ENCODE data around the gene ABCG8. TPM values are rescaled to one million over a fixed set of nuclear protein-coding genes. Genes with fewer than 3 reads are reported as not detected.

Gene ABCG8
- total and polyA plus RNA-seq, 10 of the 15 experiments (the other 5 are each of a cell fraction or from before 2014, with no cell fraction given), result not detected

DNA sequence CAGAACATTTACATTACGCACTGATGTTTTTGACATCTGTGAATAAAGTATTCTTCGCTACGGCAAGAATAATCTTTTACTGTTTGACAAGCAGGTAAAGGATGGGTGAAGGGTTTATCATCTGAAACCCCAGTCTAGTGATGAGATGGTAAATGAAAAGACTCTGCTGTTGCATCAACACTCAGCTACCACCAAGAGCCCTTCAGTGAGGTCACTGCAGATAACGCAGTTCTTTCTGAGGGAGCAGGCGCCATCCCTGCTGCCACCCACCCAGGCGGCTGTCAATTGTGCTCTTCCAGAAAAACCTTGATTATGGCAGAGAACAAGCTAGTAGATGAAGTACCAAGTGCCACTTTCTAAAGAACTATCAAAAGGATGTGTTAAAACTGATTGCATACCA lies 58.7 kb downstream of the ABCG8 start:
- Histone ChIP-seq H3K9ac (ENCODE audit: control insufficient read depth, insufficient read depth, low read length) (no peak overlapping the region), H3K9me3 (replicated peaks; ENCODE audit: control insufficient read depth, insufficient read depth, low read length) (no peaks in the 10 kb centered on the region), H3K4me3 (no peak overlapping the region), H3K27ac (ENCODE audit: control insufficient read depth, insufficient read depth) (no peak overlapping the region), H3K36me3 (ENCODE audit: control insufficient read depth in 2 of 2, insufficient read depth in 2 of 2, low read length in 1 of 2) (peaks cover 5 to 23% of the 10 kb centered on the region in 2 experiments), H3K4me2 (ENCODE audit: control insufficient read depth, insufficient read depth) (no peak overlapping the region), H3K4me1 (ENCODE audit: control insufficient read depth, insufficient read depth, low read length) (no peaks in the 10 kb centered on the region), H2AFZ (ENCODE audit: control insufficient read depth, low read depth, low read length) (no peak overlapping the region), H3K27me3 (replicated peaks in 1 of 2; ENCODE audit: control insufficient read depth in 2 of 2, insufficient read depth in 2 of 2, low read length in 1 of 2) (no peaks in the 10 kb centered on the region), H4K20me1 (ENCODE audit: control insufficient read depth, insufficient read depth) (no peaks in the 10 kb centered on the region), H3K79me2 (ENCODE audit: control insufficient read depth, insufficient read depth, low read length) (no peaks in the 10 kb centered on the region)
- in situ Hi-C loops (cut with MboI) (no loop called here), intact Hi-C loops (cut with micrococcal nuclease; ENCODE audit: unreplicated experiment) (no loop called here)
- no peak for ATAC-seq
- no peak for DNase-seq (ENCODE audit: low read depth, low spot score)
- TF ChIP-seq SREBF1 (IDR thresholded peaks at IDR 0.05; ENCODE audit: low read length) (no peak), RUNX3 (IDR thresholded peaks at IDR 0.05; ENCODE audit: low read length) (no peak), ZSCAN29 (IDR thresholded peaks at IDR 0.05) (no peak), ZNF384 (IDR thresholded peaks at IDR 0.05; ENCODE audit: borderline replicate concordance, low read depth, low read length) (no peak), NR2C1 (IDR thresholded peaks at IDR 0.05) (no peak), CREM (IDR thresholded peaks at IDR 0.05; ENCODE audit: low read depth) (no peak)
- BruUV-seq (replicated peaks), result no TSS peak
- ChIA-PET POLR2A (interaction anchor here (0.6 kb wide), 1 partner anchor 22 kb away, joined by 4 read pairs; no protein-coding TSS in a partner anchor), SMC1A (ENCODE audit: uncharacterized antibody, unreplicated experiment) (no interaction called here), CTCF (interaction anchor here (0.6 to 1.6 kb wide), 2 partner anchors 9 to 11 kb away, joined by 3 read pairs; no protein-coding TSS in a partner anchor), RAD21 (ENCODE audit: unreplicated experiment) (no interaction called here)
- 95% methylated on average over 6 of the region's 6 CpGs for WGBS (ENCODE audit: insufficient coverage, insufficient replicate concordance, low lambda C conversion rate, missing lambda C conversion rate)
- FAIRE-seq, result no peak

DNA sequence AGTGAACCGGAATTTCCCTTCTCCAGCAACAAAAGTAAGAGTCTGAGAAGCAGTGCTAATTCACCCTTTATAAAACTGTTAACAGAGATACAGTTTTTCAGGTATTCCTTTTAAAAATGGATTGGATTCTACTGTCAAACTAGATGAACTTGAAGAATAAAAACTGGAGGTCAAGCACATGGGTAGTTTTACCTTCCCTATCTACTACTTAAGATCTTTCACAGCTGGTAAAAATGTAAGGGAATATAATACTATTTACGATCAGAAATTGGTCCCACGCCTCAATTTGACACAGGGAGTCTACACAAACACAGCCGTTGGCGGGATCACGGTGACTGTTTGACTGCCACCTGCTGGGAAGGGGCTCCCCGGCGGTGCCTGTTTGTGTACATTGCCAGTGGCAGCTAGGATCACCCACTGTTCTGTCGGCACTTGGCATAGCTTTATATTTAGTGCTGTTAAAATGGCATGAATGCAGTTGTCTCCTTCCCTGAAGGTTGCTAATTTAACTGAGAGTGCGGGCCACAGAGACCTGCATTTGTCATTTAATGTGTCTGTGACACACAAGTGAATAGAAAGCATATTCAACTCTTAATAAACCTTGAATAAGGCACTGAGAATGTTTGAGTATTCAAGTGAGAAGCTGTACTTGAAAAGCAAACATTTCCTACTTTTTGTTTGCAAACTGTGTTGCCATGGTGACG lies 59.5 kb downstream of the ABCG8 start:
- Histone ChIP-seq H4K20me1 (ENCODE audit: control insufficient read depth, insufficient read depth) (no peaks in the 10 kb centered on the region), H3K27me3 (replicated peaks in 1 of 2; ENCODE audit: control insufficient read depth in 2 of 2, insufficient read depth in 2 of 2, low read length in 1 of 2) (no peaks in the 10 kb centered on the region), H3K9ac (ENCODE audit: control insufficient read depth, insufficient read depth, low read length) (no peak overlapping the region), H3K27ac (ENCODE audit: control insufficient read depth, insufficient read depth) (no peak overlapping the region), H3K36me3 (ENCODE audit: control insufficient read depth in 2 of 2, insufficient read depth in 2 of 2, low read length in 1 of 2) (peaks cover 5 to 22% of the 10 kb centered on the region in 2 experiments), H3K9me3 (replicated peaks; ENCODE audit: control insufficient read depth, insufficient read depth, low read length) (no peaks in the 10 kb centered on the region), H3K4me2 (ENCODE audit: control insufficient read depth, insufficient read depth) (no peak overlapping the region), H3K4me3 (no peak overlapping the region), H2AFZ (ENCODE audit: control insufficient read depth, low read depth, low read length) (no peak overlapping the region), H3K4me1 (ENCODE audit: control insufficient read depth, insufficient read depth, low read length) (no peaks in the 10 kb centered on the region), H3K79me2 (ENCODE audit: control insufficient read depth, insufficient read depth, low read length) (no peaks in the 10 kb centered on the region)
- ChIA-PET SMC1A (ENCODE audit: uncharacterized antibody, unreplicated experiment) (no interaction called here), RAD21 (ENCODE audit: unreplicated experiment) (interaction anchor here (0.5 kb wide), 1 partner anchor 1494 kb away, joined by 3 read pairs; no protein-coding TSS in a partner anchor), POLR2A (no interaction called here), CTCF (interaction anchor here (1.6 kb wide), 1 partner anchor 8 kb away, joined by 3 read pairs; no protein-coding TSS in a partner anchor)
- no peak for DNase-seq (ENCODE audit: low read depth, low spot score)
- BruUV-seq (replicated peaks), result no TSS peak
- TF ChIP-seq, protein P1, sequence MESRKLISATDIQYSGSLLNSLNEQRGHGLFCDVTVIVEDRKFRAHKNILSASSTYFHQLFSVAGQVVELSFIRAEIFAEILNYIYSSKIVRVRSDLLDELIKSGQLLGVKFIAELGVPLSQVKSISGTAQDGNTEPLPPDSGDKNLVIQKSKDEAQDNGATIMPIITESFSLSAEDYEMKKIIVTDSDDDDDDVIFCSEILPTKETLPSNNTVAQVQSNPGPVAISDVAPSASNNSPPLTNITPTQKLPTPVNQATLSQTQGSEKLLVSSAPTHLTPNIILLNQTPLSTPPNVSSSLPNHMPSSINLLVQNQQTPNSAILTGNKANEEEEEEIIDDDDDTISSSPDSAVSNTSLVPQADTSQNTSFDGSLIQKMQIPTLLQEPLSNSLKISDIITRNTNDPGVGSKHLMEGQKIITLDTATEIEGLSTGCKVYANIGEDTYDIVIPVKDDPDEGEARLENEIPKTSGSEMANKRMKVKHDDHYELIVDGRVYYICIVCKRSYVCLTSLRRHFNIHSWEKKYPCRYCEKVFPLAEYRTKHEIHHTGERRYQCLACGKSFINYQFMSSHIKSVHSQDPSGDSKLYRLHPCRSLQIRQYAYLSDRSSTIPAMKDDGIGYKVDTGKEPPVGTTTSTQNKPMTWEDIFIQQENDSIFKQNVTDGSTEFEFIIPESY (IDR thresholded peaks at IDR 0.05), result peak; percentile 82; the same call in 1 of the 2 replicates
- TF ChIP-seq EGR1 (IDR thresholded peaks at IDR 0.05; ENCODE audit: borderline replicate concordance in 1 of 2, low read depth in 2 of 2, low read length in 2 of 2), result no peak
- no peak for FAIRE-seq
- WGBS (ENCODE audit: insufficient coverage, insufficient replicate concordance, low lambda C conversion rate, missing lambda C conversion rate), result 96% methylated on average over 11 of the region's 11 CpGs
- intact Hi-C loops (cut with micrococcal nuclease; ENCODE audit: unreplicated experiment) (no loop called here), in situ Hi-C loops (cut with MboI) (no loop called here)
- ATAC-seq, result no peak
